ENCODE data around the gene HMGXB3.

- no peak for TF ChIP-seq CTCF (IDR thresholded peaks at IDR 0.05; ENCODE audit: insufficient read depth, low read length, poor library complexity, severe bottlenecking)
- TF ChIP-seq EZH2phosphoT487 (conservative IDR thresholded peaks at IDR 0.05; ENCODE audit: low read length): no peak
These were observed 51.2 kb downstream of the HMGXB3 start for GRCh38 chr5:150051657-150052195.
